ENCODE data around the gene ZFHX3.

The ZFHX3 gene

DNA sequence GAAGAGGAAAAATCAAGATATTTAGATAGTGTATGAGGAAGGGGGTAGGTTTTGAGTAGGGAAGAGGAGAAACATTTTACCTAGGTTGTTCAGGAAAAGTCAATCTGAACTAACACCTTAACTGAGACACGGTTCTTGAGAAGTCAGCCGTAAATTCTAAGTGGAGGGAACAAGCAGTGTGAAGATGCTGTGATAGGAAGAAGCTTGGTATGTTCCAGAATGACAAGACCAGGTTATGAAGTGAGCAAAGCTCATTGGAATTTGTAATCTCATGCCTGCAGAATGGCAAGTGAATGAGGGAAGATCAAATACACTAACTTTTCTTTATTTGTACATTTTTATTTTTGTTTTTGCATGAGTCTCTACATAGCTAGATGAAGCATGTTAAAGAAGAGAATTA is 307.6 kb downstream of the ZFHX3 start:
- no peak overlapping the region for H3K27ac ChIP-seq (ENCODE audit: low read depth, low read length)
- H3K36me3 ChIP-seq (ENCODE audit: control insufficient read depth in 1 of 2, insufficient read depth in 2 of 2, low read length in 2 of 2) = no peaks in the 10 kb centered on the region
- H3K4me3 ChIP-seq (ENCODE audit: low read depth in 1 of 2, low read length in 2 of 2) = no peak overlapping the region
- H3K4me1 ChIP-seq (ENCODE audit: control insufficient read depth in 1 of 2, insufficient read depth in 2 of 2, low read length in 2 of 2) = no peaks in the 10 kb centered on the region
- H3K9ac ChIP-seq (ENCODE audit: low read depth in 1 of 2, low read length in 2 of 2) = no peak overlapping the region
- H3K9me3 ChIP-seq (ENCODE audit: control insufficient read depth in 1 of 2, low read length in 2 of 2) = no peaks in the 10 kb centered on the region
- no peaks in the 10 kb centered on the region for H3K27me3 ChIP-seq (ENCODE audit: control insufficient read depth in 1 of 2, insufficient read depth in 2 of 2, low read length in 2 of 2)

DNA sequence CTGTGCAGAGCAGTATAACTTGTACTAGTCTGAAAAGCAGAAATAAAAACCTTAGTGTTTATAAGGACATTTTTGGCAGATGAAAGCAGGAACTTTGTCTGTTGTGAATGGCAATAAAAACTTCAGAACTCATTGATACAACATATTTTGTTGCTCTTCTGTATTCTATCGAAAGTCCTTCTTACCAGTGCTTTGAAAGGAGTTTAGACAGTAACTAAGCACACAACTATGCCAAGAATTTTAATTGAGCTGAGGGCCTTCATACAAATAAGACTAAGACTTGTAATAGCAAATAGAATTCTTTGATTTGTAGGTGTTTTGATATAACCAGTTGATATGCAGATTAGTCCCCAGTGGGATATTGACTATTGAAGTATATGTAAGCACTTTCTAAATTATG is 308.4 kb downstream of the ZFHX3 start:
- no peaks in the 10 kb centered on the region for H3K36me3 ChIP-seq (ENCODE audit: control insufficient read depth in 1 of 2, insufficient read depth in 2 of 2, low read length in 2 of 2)
- H3K4me1 ChIP-seq (ENCODE audit: control insufficient read depth in 1 of 2, insufficient read depth in 2 of 2, low read length in 2 of 2) = no peaks in the 10 kb centered on the region
- no peaks in the 10 kb centered on the region for H3K9me3 ChIP-seq (ENCODE audit: control insufficient read depth in 1 of 2, low read length in 2 of 2)
- H3K9ac ChIP-seq (ENCODE audit: low read depth in 1 of 2, low read length in 2 of 2) = no peak overlapping the region
- H3K27me3 ChIP-seq (ENCODE audit: control insufficient read depth in 1 of 2, insufficient read depth in 2 of 2, low read length in 2 of 2) = no peaks in the 10 kb centered on the region
- no peak overlapping the region for H3K4me3 ChIP-seq (ENCODE audit: low read depth in 1 of 2, low read length in 2 of 2)
- H3K27ac ChIP-seq (ENCODE audit: low read depth, low read length) = no peak overlapping the region

DNA sequence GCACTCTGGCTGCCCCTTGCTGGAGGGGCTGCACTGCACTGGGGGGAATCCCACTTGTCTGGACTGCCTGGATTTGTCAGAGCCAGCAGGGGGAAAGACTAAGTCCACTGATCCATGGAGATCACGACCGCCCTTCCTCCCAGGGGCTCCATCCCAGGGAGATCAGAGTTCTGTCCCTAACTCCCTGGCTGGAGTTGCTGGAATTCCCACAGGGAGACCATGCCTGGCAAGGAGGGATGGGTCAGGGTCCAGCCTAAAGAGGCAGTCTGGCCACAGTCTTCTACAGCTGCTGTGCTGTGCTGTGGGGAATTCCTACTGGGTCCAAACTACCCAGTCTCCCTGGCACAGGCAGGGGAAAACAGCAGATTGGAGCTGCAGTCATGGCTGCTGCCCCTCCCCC is 311.9 kb downstream of the ZFHX3 start:
- H3K36me3 ChIP-seq (ENCODE audit: control insufficient read depth in 1 of 2, insufficient read depth in 2 of 2, low read length in 2 of 2) = no peaks in the 10 kb centered on the region
- H3K27ac ChIP-seq (ENCODE audit: low read depth, low read length) = no peak overlapping the region
- no peaks in the 10 kb centered on the region for H3K27me3 ChIP-seq (ENCODE audit: control insufficient read depth in 1 of 2, insufficient read depth in 2 of 2, low read length in 2 of 2)
- no peak overlapping the region for H3K4me3 ChIP-seq (ENCODE audit: low read depth in 1 of 2, low read length in 2 of 2)
- no peaks in the 10 kb centered on the region for H3K4me1 ChIP-seq (ENCODE audit: control insufficient read depth in 1 of 2, insufficient read depth in 2 of 2, low read length in 2 of 2)
- no peak overlapping the region for H3K9ac ChIP-seq (ENCODE audit: low read depth in 1 of 2, low read length in 2 of 2)
- H3K9me3 ChIP-seq (ENCODE audit: control insufficient read depth in 1 of 2, low read length in 2 of 2) = no peaks in the 10 kb centered on the region

Measured in duodenal mucosa (tissue), 2 donors.